Suprapubic skin (tissue), 3 donors: ENCODE results near the gene LYPD1.
"Not testable (repeated sequence)": the region's sequence is repeated elsewhere in the genome, so short reads cannot be mapped to it uniquely, and the experiment has no call there.

Source experiments
- POLR2A ChIP-seq, 2 donors: fragments of 450-650 bp; IDR thresholded peaks; one replicate each; pipeline ENCODE4 v1.6.1; 2017; ENCODE audit warnings: antibody characterized with exemption in 2 of 2, mild to moderate bottlenecking in 2 of 2, moderate library complexity in 2 of 2
- TF ChIP-seq, protein P1 (sequence below), 2 donors: fragments of 200-600 bp in 1 of 2; fragments of 450-650 bp in 1 of 2; sonication (generic) in 1 of 2; IDR thresholded peaks; one replicate each; pipeline ENCODE4 v1.5.1; 2016 to 2019; ENCODE audit warnings: antibody characterized with exemption in 2 of 2, mild to moderate bottlenecking in 1 of 2, moderate library complexity in 1 of 2

DNA sequence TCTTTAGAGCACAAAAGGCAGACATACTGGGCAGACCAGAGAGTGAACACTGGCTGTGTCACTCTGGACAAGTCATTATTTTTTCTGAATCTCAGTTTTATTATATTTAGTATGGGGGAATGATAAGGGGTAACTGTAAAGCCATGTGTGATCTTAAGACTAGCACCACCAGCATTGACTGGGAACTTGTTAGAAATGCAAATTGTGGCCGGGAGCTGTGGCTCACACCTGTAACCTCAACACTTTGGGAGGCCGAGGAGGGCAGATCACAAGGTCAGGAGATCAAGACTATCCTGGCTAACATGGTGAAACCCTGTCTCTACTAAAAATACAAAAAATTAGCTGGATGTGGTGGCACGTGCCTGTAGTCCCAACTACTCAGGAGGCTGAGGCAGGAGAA is 28.3 kb upstream of the LYPD1 start:
- TF ChIP-seq, protein P1, sequence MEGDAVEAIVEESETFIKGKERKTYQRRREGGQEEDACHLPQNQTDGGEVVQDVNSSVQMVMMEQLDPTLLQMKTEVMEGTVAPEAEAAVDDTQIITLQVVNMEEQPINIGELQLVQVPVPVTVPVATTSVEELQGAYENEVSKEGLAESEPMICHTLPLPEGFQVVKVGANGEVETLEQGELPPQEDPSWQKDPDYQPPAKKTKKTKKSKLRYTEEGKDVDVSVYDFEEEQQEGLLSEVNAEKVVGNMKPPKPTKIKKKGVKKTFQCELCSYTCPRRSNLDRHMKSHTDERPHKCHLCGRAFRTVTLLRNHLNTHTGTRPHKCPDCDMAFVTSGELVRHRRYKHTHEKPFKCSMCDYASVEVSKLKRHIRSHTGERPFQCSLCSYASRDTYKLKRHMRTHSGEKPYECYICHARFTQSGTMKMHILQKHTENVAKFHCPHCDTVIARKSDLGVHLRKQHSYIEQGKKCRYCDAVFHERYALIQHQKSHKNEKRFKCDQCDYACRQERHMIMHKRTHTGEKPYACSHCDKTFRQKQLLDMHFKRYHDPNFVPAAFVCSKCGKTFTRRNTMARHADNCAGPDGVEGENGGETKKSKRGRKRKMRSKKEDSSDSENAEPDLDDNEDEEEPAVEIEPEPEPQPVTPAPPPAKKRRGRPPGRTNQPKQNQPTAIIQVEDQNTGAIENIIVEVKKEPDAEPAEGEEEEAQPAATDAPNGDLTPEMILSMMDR (IDR thresholded peaks at IDR 0.05), result not testable (repeated sequence)
- TF ChIP-seq POLR2A (IDR thresholded peaks at IDR 0.05), result not testable (repeated sequence)
